HG03175 (cell line): ENCODE results near the gene NNMT.

Experiments
- ATAC-seq: cut with Tn5 transposase; IDR thresholded peaks from one replicate; pipeline ENCODE4 v1.9.1; 2021; ENCODE audit warnings: mild to moderate bottlenecking, moderate library complexity; ENCODE audit not compliant: unreplicated experiment

Gene NNMT

DNA sequence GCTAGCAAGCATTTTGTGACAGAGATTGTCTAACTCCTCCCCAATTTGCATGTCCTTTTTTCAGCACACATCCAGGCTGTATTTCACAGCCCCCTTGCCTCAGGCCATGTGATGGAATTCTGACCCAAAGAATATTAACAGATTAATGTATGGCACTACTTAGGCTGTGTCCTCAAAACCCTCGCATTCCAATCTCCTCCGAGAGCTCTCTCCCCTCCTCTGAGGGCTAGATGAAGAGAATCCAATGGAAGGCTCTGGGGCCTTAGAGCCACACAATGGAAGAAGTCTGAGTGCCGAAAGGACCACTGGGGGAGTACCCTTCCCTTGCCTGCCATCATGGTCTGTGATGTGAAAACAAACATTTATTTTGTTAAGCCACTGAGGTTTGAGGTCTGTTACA lies 13.7 kb upstream of the NNMT start:
- ATAC-seq = no peak

DNA sequence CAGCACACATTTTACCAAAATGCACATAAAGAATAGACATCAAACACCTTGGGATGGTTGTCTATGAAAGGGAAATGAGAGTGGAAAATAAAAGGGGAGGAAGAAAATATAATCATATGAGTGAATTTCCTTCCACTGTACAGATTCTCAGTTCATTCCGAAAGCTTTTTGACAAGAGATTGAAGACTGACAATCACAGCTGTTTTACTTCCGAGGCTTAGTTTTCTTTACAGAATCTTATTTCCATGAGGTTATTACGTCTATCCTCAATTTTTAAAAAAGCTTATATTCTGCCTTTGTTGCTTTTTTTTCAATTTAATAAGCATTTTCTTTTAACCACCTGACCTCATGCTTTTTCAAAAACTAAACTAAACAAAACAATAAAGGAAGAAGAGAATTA lies 12.8 kb upstream of the NNMT start:
- ATAC-seq = no peak

DNA sequence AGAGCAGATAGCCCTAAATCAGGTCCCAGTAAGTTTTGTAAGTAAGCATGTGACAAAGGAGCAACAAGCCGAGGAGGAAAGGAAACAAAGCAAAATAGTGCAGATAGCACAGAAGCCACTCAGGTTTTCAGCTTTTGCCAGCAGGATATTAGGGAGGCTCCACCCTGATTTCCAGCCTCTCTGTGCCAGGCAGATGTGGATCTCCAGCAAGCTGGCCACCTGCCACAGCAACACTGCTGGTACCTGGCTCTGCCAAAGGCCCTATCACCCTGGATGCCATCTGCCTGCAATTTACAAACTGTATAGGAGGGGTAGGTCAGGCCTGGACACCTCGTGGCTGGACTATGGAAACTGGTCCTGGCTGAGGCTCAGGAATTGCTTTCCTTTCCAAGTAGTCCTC lies 12.2 kb upstream of the NNMT start:
- ATAC-seq = no peak

DNA sequence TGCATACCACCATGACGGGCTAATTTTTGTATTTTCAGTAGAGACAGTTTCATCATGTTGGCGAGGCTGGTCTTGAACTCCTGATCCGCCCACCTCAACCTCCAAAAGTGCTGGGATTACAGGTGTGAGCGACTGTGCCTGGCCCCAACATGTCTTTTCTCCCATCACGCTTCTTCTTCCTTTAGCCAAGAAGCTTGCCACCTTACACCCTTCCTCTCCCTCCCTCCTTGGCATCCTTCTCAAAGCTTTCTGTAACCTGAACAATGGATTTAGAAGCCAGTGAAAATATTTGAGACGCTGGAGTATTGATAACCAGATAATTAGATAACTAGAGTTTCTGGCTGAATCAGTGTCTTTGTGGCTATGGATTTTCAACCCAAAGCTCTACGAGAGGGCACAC lies 11.3 kb upstream of the NNMT start:
- ATAC-seq = no peak

DNA sequence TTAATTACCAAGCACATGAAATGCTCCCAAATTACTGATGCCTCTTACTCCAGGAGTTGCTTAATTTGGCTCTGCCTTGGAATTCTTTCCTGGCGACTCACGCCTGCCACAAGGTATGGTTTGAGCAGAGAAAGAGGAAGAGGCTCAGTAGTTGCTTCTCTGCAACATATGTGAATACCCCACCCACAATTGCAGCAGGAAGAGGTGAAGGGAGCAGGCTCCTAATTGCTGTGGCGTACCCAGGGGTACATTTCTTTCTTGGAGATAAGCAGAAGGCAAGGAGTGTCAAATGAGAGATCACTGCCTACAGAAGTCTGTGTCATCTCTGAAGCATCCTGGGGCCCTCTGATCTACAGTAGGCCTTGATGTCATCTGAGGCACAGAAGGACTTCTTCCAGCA lies 10.6 kb upstream of the NNMT start:
- no peak for ATAC-seq

DNA sequence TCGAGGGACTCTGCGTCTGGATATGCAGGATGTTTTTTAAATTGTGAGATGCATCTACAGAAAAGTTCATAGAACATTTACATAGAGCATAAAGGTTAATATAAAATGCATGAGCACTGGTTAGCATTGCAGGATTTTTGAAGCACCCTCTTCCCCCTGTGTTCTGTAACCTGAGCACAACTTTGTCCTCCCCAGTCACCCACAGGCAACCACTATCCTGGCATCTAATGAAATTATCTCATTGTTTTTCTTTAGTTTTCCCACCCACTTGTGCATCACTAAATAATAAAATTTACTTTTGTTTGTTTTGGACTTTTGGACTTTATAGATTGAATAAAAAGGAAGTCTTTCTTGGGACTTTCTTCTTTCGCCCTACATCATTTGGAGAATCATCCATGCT lies 10.0 kb upstream of the NNMT start:
- ATAC-seq = no peak

DNA sequence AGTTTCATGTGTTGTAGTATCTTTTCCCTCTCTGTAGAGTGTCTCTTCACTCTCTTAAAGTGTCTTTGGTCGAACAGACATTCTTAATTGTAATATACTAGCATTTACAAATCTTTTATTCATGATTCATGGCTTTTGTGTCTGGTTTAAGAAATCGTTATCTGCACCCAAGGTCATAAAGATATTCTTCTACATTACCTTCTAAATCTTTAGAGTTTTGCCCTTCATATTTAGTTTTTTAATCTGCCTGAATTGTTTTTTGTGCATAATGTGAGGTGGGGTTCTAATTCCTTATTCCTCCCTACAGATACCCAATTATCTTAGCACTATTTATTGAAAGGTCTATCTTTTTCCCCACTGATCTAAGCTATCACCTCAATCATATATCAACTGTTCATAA lies 9.0 kb upstream of the NNMT start:
- ATAC-seq = no peak

DNA sequence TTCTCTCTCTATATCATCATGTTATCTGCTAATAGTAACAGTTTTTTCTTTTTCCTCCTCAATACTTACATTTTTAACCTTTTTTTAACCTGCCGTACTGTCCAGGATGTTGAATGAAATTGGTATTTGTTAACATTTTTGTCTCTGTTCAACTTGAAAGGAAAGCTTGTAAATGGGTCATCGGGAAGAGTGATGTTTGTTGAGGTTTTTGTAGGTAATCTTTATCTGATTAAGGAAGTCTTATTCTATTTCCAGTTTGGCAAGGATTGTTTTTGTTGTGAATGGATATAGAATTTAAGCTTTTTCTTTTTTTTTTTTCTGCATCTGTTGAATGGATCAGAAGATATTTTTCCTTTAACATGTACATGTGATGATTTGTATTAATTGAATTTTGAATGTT lies 8.1 kb upstream of the NNMT start:
- no peak for ATAC-seq

DNA sequence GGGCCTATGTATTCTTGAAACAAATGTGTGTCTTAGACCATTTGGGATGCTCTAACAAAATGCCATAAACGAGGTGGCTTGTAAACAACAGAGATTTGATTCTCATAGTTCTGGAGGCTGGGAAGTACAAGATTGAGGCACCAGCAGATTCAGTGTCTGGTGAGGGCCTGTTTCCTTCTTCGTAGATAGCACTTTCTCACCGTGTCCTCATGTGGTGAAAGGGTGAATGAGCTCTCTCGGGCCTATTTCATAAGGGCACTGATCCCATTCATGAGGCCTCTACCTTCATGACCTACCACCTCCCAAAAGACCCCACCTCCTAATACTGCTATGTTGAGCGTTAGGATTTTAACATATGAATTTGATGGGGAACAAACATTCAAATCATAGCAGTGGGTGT lies 6.4 kb upstream of the NNMT start:
- no peak for ATAC-seq

DNA sequence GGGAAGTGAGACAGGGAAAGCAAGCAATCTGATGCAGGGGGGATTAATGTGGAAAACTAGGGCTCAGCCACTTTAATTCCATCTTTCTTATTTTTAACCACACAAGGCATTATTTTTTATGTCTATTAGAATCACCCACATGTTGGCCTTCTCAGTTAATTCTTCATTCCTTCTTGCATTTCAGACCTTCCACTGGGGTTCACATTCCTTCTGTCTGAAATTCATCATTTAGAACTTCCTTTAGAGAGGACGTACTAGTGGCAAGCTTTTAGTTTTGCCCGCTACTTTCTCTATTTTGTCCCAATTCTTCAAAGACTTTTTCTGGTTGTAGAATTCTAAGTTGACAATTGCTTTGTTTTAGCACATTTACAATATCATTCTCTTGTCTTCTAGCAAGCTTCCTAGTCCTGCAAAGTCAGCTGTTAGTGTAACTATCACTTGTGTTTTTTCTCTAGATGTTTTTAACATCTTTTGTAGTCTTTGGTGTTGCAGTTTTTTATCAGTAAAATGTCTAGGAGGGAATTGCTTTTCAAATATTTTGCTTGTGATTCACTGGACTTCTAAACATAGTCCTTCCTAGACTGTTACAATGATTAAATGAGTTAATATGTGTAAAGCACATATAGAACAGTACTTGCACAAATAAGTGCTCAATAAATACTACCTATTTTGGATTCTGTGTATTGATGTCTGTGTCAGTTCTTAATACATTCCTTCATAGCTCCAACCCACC lies 5.5 kb upstream of the NNMT start:
- ATAC-seq = no peak

DNA sequence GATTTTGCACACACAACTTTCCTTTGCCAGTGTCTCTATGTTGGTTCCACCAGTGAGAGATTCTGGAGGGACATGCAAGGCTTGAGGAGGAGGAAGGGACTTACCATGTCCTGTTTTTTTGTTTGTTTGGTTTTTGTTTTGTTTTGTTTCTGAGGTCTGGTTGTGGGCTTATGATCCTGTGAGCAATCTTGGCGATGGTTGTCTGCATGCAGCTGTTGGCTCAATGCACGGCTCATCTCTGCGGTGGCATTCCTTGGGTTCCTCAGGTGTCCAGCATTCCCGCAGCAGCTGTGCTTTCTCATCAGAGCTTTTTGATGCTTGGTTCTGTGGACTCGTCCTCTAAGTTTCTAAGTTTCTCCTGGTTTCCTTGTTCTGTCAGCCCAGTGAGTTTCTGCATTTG lies 4.8 kb upstream of the NNMT start:
- ATAC-seq = no peak

DNA sequence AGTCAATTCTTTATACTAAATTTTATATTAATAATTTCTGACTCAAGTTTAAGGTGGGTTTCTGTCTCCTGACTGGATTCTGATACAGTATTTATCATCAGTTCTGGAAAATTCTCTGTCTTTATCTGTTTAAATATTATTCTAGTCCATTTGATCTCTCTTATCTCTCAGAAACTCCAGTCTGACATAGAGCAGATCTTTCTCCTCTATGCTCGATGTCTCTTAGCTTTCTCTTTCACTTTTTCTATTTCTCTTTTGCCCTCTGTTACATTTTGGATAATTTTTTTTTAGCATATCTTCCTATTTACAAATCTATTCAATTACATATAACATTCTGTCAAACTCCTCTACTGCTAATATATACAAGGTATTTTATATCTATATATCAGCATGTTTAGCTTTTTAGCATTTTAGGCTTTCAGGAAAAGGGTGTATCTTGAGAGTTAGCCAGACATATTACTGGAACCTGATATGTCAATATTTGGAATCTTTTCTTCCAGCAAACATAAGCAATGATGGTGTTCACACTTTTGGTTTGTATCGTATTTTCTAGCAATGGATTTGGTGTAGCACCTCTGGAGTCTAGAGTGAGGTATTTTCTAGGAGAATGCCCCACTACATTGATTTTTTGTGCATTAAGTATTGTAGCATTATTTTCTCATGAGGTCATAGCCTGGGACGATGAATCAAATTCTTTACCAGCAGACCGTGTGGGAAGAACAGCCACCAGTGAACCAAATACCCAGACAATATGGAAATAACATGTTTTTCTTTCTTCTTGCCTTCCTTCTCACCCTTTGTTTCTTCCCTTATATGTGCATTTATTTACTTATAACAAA lies 4.1 kb upstream of the NNMT start:
- ATAC-seq = no peak

DNA sequence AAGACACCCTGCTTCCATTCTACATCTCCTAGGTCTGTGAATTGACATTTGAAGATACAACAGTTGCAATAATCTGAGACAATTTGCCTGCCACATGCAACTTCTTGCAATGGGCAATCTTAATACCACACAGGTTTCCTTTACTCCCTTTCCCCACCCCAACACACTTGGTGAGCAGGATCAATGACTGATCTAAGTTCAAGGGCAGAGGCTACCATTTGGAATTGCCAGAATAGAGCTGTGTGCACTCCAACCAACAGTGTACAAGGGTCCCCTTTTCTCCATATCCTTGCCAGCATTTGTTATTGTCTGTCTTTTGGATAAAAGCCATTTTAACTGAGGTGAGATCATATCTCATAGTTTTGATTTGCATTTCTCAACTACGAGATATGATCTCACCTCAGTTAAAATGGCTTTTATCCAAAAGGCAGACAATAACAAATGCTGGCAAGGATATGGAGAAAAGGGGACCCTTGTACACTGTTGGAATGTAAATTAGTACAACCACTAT lies 2.9 kb upstream of the NNMT start:
- no peak for ATAC-seq

DNA sequence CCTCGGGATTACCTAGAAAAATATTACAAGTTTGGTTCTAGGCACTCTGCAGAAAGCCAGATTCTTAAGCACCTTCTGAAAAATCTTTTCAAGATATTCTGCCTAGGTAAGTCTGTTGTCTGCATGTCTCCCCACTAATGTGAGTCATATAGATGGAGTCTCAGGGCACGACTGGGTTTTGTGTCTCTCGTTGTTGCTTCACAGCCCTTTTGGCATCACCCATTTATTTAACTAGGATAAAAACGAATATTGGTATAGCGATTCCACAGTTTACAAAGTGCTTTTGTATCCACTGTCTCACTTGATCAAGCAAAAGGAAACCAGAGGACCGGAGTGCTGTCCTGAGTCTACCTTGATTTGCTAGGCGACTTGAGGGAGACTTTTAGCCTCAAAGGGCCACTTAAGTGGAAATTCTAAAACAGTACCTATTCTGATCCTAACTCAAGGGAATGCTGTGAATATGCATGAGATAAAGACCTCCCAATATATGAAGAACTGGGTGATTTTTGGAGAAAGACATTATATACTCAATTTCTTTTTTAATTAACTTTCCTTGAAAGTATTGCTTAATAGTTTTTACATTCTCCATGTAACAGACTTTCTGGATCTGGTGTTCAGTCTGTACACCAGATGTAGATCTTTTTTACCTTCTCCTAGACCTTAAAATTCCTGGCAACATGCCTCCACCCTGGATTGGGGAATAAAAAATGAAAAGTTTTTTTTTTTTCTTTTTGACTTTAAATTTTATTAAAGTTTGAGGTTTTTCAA lies 590 bp downstream of the NNMT start:
- ATAC-seq = no peak

DNA sequence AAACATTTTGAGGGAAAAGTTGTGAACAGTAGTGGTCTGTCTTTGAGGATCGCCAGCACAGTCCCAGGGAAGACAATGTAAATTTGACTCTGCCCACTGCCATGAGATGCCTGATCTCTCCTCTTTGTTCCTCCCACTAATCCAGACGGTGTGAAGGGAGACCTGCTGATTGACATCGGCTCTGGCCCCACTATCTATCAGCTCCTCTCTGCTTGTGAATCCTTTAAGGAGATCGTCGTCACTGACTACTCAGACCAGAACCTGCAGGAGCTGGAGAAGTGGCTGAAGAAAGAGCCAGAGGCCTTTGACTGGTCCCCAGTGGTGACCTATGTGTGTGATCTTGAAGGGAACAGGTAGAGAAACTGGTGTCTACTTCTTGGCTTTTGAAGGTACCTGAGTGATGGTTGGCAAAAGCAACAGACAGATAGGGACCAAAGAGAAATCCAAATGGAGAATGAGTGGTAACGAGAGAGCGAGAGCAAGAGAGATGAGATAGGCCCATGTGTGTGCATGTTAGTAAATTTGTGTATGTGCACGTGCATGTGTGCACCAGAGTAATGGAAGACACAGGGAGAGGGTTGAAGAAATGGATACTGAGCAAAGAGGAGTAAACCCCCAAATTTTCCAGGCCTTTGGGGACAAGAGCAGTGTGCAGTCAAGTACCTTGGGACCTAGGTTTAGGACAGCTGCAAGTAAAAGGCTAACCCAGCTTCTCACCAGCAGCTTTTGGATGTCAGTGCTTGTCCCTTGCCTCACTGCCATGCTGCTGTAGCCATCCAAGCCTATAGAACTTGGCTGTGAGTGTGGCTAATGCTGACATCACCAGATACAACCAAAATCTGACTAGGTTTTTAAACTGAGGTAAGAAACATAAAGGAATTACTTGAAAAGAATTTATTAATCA lies 1.9 kb downstream of the NNMT start:
- no peak for ATAC-seq

DNA sequence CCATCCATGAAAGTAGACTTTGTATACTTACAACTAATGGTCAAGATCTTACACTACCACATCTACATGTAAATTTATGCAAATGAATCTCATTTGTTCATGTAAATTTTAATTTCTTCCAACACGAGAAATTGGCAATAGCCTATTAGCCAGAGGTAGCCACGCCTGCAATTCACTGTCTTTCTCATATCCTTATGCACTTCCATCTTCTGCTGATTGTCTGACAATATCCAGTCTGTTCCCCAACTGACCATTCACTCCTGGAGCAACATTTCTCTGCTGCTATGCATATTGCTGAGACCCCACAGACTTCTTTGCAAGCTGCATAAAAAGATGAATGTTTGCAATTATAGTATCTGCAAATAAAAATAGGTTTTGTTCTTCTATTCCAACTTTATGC lies 2.5 kb downstream of the NNMT start:
- ATAC-seq = no peak

DNA sequence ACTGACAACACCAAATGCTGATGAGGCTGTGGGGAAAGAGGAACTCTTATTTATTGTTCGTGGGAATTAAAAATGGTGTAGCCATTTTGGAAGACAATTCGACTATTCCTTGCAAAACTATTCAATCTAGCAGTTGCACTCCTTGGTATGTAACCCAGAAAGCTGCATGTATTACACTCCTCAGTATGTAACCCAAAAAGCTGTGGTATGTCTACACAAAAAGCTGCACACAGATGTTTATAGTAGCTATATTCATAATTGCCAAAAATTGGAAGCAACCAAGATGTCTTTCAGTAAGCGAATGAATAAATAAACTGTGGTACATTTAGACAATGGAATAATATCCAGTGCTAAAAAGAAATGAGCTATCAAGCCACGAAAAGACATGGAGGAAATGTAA lies 4.9 kb downstream of the NNMT start:
- no peak for ATAC-seq

DNA sequence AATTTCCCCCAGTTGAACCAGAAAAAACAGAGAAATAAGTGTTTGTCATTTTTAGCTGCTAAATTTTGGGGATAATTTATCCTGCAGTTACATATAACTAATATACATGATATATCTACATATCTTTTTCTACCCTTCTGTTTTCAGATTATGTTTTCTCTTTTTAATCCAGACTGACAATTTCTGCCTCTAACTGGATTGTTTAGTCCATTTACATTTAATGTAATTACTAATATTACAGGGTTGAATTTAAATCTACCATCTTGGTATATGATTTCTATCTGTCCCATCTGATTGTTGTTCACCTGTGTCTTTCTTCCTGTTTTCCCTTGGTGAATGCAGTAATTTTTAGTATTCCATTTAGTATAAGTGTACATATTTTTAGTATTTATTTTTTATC lies 5.7 kb downstream of the NNMT start:
- no peak for ATAC-seq

DNA sequence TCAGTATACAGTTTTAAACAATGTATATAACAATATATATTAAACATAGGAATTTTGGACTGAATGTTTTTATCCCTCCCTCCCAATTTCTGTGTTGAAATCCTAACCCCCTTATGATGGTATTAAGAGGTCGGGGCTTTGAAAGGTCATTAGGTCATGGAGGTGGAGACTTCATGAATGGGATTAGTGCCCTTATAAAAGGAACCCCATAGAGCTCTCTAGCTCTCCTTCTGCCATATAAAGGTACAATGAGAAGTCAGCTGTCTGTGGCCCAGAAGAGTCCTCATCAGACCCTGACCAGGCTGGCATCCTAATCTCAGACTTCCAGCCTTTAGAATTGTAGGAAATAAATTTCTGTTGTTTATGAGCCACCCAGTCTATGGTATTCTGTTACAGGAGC lies 6.5 kb downstream of the NNMT start:
- no peak for ATAC-seq

DNA sequence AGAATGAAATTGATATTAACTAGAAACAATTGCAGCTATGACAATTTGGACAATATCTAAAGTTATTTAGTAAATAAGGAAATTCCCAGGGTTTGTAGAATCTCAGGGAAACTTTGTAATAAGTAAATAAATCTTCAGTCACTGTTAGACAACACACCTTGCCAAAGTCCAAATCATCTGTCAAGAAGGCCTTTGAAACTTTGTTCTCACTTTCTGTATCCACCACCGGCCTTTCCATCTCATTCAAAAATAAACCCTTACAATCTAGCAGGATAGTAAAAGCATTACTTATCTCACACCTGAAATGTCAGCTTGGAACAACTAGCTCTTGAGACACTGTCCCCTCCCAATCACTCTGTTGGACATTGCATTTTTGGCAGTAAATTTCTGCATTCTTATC lies 7.9 kb downstream of the NNMT start:
- no peak for ATAC-seq

DNA sequence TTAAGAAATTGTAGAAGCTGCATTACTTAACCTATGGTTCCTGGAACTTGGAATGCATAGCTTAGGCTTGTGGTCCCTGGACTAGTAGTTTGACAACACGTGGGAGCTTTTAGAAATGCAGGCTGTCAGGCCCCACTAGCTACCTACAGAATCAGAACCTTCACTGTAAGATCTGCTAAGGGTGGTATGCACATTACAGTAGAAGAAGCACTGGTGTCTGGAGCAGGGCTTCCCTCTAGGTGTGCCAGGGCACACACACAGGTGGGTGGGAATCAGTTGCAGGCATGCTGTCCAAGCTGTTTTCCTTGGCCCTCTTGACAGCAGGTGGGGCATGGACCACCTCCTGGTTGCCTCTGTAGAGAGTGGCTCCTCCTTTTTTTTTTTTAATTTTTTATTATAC lies 8.8 kb downstream of the NNMT start:
- ATAC-seq = no peak
